ENCODE measurements around the gene TOMM40L. TPM values are rescaled to one million over a fixed set of nuclear protein-coding genes. Genes with fewer than 3 reads are reported as not detected.
A peak's percentile ranks its signal among the peaks of the same experiment; 100 is the strongest.

TOMM40L gene
- total and polyA plus RNA-seq, 4 donors: 14.4 to 24.2 (median 19.7) TPM

- H3K4me1 ChIP-seq (ENCODE audit: control insufficient read depth, insufficient read depth, low read length): peaks cover 27% of the 10 kb centered on the region
- H3K36me3 ChIP-seq (ENCODE audit: control insufficient read depth, insufficient read depth, low read length): peaks cover 36% of the 10 kb centered on the region
- no peaks in the 10 kb centered on the region for H3K27me3 ChIP-seq (ENCODE audit: control insufficient read depth, insufficient read depth, low read length)
- 80% methylated on average over 2 of the region's 3 CpGs for WGBS (ENCODE audit: insufficient coverage)
- H3K27ac ChIP-seq (ENCODE audit: low read depth, low read length): peak overlapping the region; percentile 44
- H3K4me3 ChIP-seq (ENCODE audit: low read depth, low read length): peak overlapping the region; percentile 78
- DNase-seq (ENCODE audit: low read depth in 4 of 6, low spot score in 6 of 6): peak in 2 of 6 donors; percentile 19 to 37
- no peaks in the 10 kb centered on the region for H3K9me3 ChIP-seq (ENCODE audit: control insufficient read depth, insufficient read depth, low read length)
Measured at GRCh38 chr1:161226759-161227158, 899 bp downstream of the TOMM40L start.

- H3K4me1 ChIP-seq (ENCODE audit: control insufficient read depth, insufficient read depth, low read length): peaks cover 27% of the 10 kb centered on the region
- DNase-seq (ENCODE audit: low read depth in 4 of 6, low spot score in 6 of 6): peak; percentile 52 to 94 (median 70)
- H3K9me3 ChIP-seq (ENCODE audit: control insufficient read depth, insufficient read depth, low read length): no peaks in the 10 kb centered on the region
- peak overlapping the region; percentile 78 for H3K4me3 ChIP-seq (ENCODE audit: low read depth, low read length)
- no peaks in the 10 kb centered on the region for H3K27me3 ChIP-seq (ENCODE audit: control insufficient read depth, insufficient read depth, low read length)
- peak overlapping the region; percentile 44 for H3K27ac ChIP-seq (ENCODE audit: low read depth, low read length)
- 68% methylated on average over 8 of the region's 11 CpGs for WGBS (ENCODE audit: insufficient coverage)
- H3K36me3 ChIP-seq (ENCODE audit: control insufficient read depth, insufficient read depth, low read length): peaks cover 36% of the 10 kb centered on the region
Measured at GRCh38 chr1:161227196-161227871, 1.5 kb downstream of the TOMM40L start.

- Histone ChIP-seq H3K4me1 (ENCODE audit: control insufficient read depth, insufficient read depth, low read length) (peaks cover 27% of the 10 kb centered on the region), H3K27ac (ENCODE audit: low read depth, low read length) (no peak overlapping the region), H3K27me3 (ENCODE audit: control insufficient read depth, insufficient read depth, low read length) (no peaks in the 10 kb centered on the region), H3K4me3 (ENCODE audit: low read depth, low read length) (no peak overlapping the region), H3K9me3 (ENCODE audit: control insufficient read depth, insufficient read depth, low read length) (no peaks in the 10 kb centered on the region), H3K36me3 (ENCODE audit: control insufficient read depth, insufficient read depth, low read length) (peaks cover 36% of the 10 kb centered on the region)
- no CpG with 5 or more reads among the region's 7 CpGs for WGBS (ENCODE audit: insufficient coverage)
- DNase-seq (ENCODE audit: low read depth in 4 of 6, low spot score in 6 of 6): no peak
Measured at GRCh38 chr1:161228032-161228431, 2.2 kb downstream of the TOMM40L start.

- H3K9me3 ChIP-seq (ENCODE audit: control insufficient read depth, insufficient read depth, low read length): no peaks in the 10 kb centered on the region
- H3K27ac ChIP-seq (ENCODE audit: low read depth, low read length): no peak overlapping the region
- no peak overlapping the region for H3K4me3 ChIP-seq (ENCODE audit: low read depth, low read length)
- DNase-seq (ENCODE audit: low read depth in 4 of 6, low spot score in 6 of 6): no peak
- peaks cover 27% of the 10 kb centered on the region for H3K4me1 ChIP-seq (ENCODE audit: control insufficient read depth, insufficient read depth, low read length)
- WGBS (ENCODE audit: insufficient coverage): 87% methylated on average over 3 of the region's 3 CpGs
- H3K36me3 ChIP-seq (ENCODE audit: control insufficient read depth, insufficient read depth, low read length): peaks cover 36% of the 10 kb centered on the region
- H3K27me3 ChIP-seq (ENCODE audit: control insufficient read depth, insufficient read depth, low read length): no peaks in the 10 kb centered on the region
Measured at GRCh38 chr1:161229896-161230295, 4.0 kb downstream of the TOMM40L start.

GRCh38 chr1:161230762-161231161 is 4.9 kb downstream of the TOMM40L start:
- peaks cover 22% of the 10 kb centered on the region for H3K4me1 ChIP-seq (ENCODE audit: control insufficient read depth, insufficient read depth, low read length)
- H3K9me3 ChIP-seq (ENCODE audit: control insufficient read depth, insufficient read depth, low read length): no peaks in the 10 kb centered on the region
- H3K4me3 ChIP-seq (ENCODE audit: low read depth, low read length): no peak overlapping the region
- H3K27ac ChIP-seq (ENCODE audit: low read depth, low read length): no peak overlapping the region
- no peaks in the 10 kb centered on the region for H3K27me3 ChIP-seq (ENCODE audit: control insufficient read depth, insufficient read depth, low read length)
- peaks cover 36% of the 10 kb centered on the region for H3K36me3 ChIP-seq (ENCODE audit: control insufficient read depth, insufficient read depth, low read length)
- 96% methylated on average over 6 of the region's 7 CpGs for WGBS (ENCODE audit: insufficient coverage)
- no peak for DNase-seq (ENCODE audit: low read depth in 4 of 6, low spot score in 6 of 6)

- no peak overlapping the region for H3K4me3 ChIP-seq (ENCODE audit: low read depth, low read length)
- no peak overlapping the region for H3K27ac ChIP-seq (ENCODE audit: low read depth, low read length)
- peaks cover under 1% of the 10 kb centered on the region for H3K4me1 ChIP-seq (ENCODE audit: control insufficient read depth, insufficient read depth, low read length)
- DNase-seq (ENCODE audit: low read depth in 4 of 6, low spot score in 6 of 6): no peak
- peaks cover 30% of the 10 kb centered on the region for H3K36me3 ChIP-seq (ENCODE audit: control insufficient read depth, insufficient read depth, low read length)
- H3K9me3 ChIP-seq (ENCODE audit: control insufficient read depth, insufficient read depth, low read length): no peaks in the 10 kb centered on the region
- 95% methylated on average over 8 of the region's 9 CpGs for WGBS (ENCODE audit: insufficient coverage)
- no peaks in the 10 kb centered on the region for H3K27me3 ChIP-seq (ENCODE audit: control insufficient read depth, insufficient read depth, low read length)
Measured at GRCh38 chr1:161233102-161233501, 7.2 kb downstream of the TOMM40L start.

GRCh38 chr1:161235957-161236775 is 10.3 kb downstream of the TOMM40L start:
- peak in 1 of 6 donors; percentile 16 for DNase-seq (ENCODE audit: low read depth in 4 of 6, low spot score in 6 of 6)
- Histone ChIP-seq H3K27ac (ENCODE audit: low read depth, low read length) (no peak overlapping the region), H3K27me3 (ENCODE audit: control insufficient read depth, insufficient read depth, low read length) (no peaks in the 10 kb centered on the region), H3K4me3 (ENCODE audit: low read depth, low read length) (no peak overlapping the region), H3K4me1 (ENCODE audit: control insufficient read depth, insufficient read depth, low read length) (no peaks in the 10 kb centered on the region), H3K36me3 (ENCODE audit: control insufficient read depth, insufficient read depth, low read length) (peaks cover under 1% of the 10 kb centered on the region), H3K9me3 (ENCODE audit: control insufficient read depth, insufficient read depth, low read length) (no peaks in the 10 kb centered on the region)
- WGBS (ENCODE audit: insufficient coverage): 100% methylated on average over 1 of the region's 5 CpGs

GRCh38 chr1:161238039-161238473 is 12.2 kb downstream of the TOMM40L start, which contains the start of gene NR1I3:
NR1I3 (minus strand) TSS chr1:161238203; CDS start chr1:161236565, 1,638 bp downstream.
- H3K27me3 ChIP-seq (ENCODE audit: control insufficient read depth, insufficient read depth, low read length): no peaks in the 10 kb centered on the region
- H3K4me3 ChIP-seq (ENCODE audit: low read depth, low read length): no peak within 1 kb of the TSS
- H3K4me1 ChIP-seq (ENCODE audit: control insufficient read depth, insufficient read depth, low read length): no peaks in the 10 kb centered on the region
- no peak within 1 kb of the TSS for H3K27ac ChIP-seq (ENCODE audit: low read depth, low read length)
- 63% methylated on average over 3 of the region's 4 CpGs for WGBS (ENCODE audit: insufficient coverage)
- DNase-seq (ENCODE audit: low read depth in 4 of 6, low spot score in 6 of 6): no peak
- no peaks in the 10 kb centered on the region for H3K36me3 ChIP-seq (ENCODE audit: control insufficient read depth, insufficient read depth, low read length)
- no peaks in the 10 kb centered on the region for H3K9me3 ChIP-seq (ENCODE audit: control insufficient read depth, insufficient read depth, low read length)

GRCh38 chr1:161241682-161242081 is 15.8 kb downstream of the TOMM40L start:
- 77% methylated on average over 3 of the region's 3 CpGs for WGBS (ENCODE audit: insufficient coverage)

More at GRCh38 chr1:161241682-161242081, 15.8 kb downstream of the TOMM40L start:
- no peak for DNase-seq (ENCODE audit: low read depth in 4 of 6, low spot score in 6 of 6)
- Histone ChIP-seq H3K27me3 (ENCODE audit: control insufficient read depth, insufficient read depth, low read length) (no peaks in the 10 kb centered on the region), H3K4me1 (ENCODE audit: control insufficient read depth, insufficient read depth, low read length) (no peaks in the 10 kb centered on the region), H3K27ac (ENCODE audit: low read depth, low read length) (no peak overlapping the region), H3K36me3 (ENCODE audit: control insufficient read depth, insufficient read depth, low read length) (no peaks in the 10 kb centered on the region), H3K9me3 (ENCODE audit: control insufficient read depth, insufficient read depth, low read length) (no peaks in the 10 kb centered on the region), H3K4me3 (ENCODE audit: low read depth, low read length) (no peak overlapping the region)
